Measurements from ENCODE around the gene WDR18.

The WDR18 gene

DNA sequence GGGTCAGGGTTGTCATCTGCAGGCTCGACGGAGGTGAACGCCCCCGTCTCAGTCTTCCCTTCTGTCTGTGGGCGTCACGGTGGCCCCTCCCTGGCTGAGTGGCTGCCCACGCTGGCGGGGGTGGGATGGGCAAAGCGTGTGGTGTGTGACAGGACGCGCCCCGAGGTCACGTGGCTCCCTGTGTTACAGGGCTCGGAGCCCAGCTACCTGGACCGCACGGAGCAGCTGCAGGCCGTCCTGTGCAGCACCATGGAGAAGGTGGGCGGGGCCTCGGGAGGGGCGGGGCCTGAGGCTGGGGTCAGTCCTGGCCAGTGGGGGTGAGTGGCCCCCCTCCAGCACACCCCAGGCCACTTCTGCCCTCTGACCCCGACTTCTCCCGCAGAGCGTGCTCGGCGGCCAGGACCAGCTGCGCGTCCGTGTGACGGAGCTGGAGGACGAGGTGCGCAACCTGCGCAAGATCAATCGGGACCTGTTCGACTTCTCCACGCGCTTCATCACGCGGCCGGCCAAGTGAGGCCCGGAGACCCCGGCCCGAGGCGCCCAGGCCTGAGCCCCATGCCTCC, 9.8 kb downstream of the WDR18 start:
- no peak for DNase-seq

DNA sequence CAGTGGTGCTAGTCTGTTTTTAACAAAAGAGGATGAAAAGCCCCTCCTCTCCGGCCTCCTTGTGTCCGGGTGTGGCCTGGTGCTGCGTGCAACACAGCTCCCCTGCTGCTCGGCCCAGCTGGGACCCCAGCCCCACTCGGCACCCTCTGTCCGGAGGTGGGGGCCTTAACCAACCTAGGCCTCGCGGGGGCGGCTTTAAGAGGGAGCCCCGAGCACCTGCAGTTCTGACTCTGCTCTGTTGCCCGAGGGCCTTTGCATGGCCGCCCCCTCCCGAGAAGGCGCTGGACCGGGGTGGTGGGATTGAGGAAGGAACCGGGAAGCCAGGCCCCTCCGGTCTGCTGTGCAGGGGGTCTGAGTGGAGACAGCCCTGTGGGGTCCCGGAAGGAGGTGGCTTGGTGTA, 10.4 kb downstream of the WDR18 start:
- no peak for DNase-seq

DNA sequence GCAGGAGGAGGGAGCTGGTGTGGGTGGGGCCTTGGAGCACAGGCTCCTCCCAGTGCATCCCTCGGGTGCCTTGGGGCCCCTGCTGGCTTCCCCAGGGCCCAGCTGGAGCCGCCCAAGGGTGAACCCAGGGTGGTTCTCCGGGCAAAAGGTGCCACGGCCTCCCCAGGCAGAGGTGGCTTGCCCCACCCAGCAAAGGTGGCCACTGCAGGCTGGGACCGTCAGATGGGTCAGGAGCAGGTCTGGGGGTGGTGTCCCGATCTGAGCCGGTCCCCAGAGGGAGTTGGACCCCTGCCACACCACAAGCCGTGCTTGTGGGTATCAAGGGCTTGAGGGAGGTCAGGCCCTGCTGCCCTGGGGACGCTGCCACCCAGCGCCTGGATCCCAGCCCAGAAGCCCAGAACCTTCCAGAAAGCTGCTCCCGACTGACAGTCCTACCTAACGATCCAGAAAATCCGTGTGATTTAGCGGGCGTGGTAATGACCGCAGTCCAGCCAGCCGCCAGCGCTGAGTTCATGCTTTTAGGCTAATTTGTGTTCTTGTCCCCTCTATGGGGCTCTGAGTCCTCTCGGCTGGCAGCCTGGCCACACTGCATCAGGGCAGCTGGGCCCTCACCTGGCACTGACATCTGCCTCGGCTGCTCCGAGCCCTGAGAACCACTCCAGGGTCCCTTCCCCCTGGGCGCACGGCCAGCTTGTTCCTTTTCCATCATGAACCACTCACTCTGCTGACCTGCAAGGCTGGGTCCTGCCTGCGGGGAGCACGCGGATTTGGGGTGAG, 11.1 kb downstream of the WDR18 start:
- no peak for DNase-seq

DNA sequence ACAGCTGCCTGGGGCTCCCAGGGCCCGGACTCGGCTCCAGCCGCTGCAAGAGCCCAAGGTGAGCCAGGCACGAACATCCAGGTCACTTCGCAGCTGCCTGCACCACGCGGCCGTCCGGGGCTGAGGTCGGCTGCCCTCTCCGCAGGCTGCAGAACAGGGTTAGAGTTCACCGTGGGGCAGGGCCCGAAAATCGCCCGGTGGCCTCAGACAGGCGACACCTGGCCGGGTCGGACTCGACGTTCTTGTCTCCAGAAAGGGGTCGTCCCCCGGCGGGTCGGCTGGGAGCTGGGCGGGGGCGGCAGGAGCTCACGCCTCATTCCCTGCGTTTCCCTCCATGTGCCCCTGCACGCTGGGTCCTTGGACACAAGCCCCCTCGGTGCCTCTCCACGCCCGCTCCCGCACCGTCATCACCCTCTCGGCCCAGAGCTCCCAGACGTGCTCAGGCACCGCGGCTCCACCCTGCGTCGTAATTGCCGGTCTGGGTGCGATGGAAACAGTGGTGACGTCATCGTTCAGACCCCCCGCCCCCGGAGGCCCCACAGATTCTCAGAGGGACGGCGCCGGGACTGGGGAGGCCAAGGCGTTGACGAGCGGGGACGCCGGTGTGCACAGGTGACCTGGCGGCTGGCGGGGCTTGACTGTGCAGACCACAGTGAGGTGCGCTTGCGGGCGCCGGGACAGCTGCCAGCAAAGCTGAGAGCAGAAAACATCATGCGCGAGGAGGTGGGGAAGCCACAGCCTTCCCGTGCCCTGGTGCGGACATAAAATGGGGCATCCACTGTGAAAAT, 12.1 kb downstream of the WDR18 start:
- no peak for DNase-seq

DNA sequence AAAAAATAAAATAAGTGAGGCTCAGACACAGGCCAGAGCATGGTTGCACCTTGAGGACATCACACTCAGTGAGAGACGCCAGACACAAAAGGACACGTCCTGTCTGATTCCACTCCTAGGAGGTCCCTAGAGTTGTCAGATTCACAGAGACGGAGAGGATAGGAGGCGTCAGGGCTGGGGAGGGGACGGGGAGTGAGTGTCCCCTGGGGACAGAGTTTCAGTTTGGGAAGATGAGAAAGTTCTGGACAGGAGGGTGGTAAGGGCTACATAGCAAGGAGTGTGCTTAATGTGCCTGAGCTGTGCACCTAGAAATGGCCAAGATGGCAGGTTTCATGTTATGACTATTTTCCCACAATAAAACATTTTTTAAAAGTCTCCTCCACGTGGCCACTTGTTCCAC, 13.9 kb downstream of the WDR18 start:
- no peak for DNase-seq

DNA sequence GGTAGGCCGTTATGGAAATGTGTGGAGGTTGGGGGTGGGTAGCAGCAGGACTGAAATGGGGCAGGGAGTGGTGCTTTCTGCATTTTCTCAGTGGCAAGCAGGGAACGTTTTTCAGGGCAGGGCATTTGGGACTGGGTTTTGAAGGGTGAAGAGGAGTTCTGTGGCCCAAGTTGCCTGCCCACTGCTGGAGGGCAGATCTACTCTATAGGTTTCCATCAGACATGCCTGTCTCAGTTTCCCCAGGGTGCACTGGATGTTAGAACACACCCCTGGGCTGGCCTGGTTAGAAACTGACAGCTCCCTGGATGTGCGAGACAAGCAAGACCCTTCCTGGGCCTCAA, 15.2 kb downstream of the WDR18 start:
- DNase-seq = no peak

DNA sequence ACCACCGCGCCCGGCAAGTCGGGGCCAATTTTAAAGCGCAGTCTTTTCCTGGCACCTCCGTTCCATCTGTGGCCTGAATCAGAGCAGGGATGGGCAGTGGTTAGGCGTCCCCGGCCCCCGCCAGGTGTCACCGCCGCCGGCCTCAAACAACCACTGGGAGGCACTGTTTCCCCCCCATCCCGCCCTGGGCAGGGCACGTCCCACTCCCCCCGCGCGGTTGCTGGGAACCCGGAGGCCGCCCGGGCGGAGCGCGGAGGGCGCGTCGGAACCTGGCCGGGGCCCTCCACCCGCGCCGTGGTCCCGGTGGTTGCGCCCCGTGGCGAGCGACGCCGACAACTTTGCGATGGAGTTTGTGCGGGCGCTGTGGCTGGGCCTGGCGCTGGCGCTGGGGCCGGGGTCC, 15.9 kb downstream of the WDR18 start, which contains the start of gene GRIN3B:
TSS of gene GRIN3B (plus strand) at position 325 of the 400 bp plus-strand sequence. CDS start at position 344, 19 bp downstream.
- no peak for DNase-seq

DNA sequence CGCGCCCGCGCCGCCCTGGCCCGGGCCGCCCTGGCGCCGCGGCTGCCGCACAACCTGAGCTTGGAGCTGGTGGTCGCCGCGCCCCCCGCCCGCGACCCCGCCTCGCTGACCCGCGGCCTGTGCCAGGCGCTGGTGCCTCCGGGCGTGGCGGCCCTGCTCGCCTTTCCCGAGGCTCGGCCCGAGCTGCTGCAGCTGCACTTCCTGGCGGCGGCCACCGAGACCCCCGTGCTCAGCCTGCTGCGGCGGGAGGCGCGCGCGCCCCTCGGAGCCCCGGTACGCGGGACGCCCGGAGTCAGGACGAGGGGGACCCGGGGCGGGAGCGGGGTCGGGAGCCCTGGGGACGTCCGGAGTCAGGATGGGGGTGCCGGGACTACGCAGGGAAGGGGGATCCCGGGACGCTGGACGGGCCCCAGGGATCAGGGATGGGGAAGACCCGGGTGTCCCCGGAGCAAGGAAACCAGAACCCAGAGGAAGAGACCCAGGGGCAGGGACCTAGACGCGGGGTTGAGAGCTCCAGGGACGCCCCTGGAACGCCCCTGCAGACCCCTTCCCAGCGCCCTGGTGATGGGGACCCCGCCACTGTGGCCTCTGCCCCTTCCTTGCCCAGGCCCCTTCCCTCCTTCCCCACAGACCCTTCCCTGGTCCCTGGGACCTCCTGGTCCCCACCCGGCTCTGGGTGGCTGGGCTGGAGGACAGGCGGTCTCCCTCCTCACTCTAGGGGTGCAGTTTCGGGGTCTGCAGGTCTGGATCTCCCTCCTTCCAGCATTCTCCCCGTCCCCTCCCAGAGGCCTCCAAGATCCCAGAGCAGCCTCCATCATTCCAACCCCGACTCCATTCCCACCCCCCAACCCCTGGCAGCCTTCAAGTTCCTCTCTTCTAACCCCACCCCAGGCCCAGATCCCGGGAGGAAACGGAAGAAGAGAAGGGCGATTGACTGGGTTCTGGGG, 16.7 kb downstream of the WDR18 start:
- DNase-seq = no peak

DNA sequence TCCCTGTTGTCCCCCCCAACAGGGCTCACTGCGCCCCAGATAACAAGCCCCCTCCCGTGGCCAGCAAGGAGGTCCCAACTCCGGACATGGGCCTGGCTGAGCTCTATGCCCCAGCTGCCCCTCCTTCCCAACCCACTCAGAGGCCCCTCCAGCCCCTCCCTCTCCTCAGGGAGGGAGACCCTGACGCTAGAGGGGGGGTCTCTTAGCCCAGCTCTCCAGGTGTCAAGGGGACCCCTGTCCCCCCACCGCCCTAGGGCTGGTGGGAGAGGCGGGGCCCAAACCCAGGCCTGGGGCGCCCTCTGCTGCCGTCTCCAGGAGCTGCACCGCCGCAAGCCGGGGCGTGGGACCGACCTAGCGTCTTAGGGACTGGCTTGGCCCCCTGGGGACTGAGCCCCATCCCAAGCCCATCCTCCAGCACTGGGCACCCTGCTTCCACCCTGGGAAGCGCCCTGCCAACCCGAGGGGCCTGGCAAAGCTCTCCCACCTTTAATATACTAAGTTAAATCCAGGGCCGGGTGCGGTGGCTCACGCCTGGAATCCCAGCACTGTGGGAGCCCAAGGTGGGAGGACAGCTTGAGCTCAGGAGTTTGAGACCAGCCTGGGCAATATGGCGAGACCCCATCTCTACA, 17.5 kb downstream of the WDR18 start:
- no peak for DNase-seq

DNA sequence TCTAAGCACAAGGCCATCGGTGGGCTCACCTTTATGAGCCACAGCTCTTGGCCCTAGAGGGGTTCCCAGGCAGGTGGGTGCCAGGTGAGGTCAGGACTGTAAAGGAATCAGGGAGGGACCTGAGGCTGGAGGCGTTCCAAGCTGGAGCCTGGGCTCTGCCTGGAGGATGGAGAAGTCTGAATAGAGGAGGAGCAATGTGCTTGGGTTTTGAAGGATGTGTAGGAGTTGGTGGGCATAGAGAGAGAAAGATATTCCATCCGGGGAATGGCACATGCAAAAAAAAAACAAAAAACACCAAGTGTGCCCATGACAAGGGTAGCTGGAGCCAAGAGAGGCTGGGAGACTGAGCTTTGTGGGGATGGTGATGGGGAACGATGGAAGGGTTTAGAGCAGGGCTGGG, 18.5 kb downstream of the WDR18 start:
- no peak for DNase-seq

DNA sequence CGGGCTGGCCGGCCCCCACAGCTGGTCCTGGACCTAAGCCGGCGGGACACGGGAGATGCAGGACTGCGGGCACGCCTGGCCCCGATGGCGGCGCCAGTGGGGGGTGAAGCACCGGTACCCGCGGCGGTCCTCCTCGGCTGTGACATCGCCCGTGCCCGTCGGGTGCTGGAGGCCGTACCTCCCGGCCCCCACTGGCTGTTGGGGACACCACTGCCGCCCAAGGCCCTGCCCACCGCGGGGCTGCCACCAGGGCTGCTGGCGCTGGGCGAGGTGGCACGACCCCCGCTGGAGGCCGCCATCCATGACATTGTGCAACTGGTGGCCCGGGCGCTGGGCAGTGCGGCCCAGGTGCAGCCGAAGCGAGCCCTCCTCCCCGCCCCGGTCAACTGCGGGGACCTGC, 19.1 kb downstream of the WDR18 start:
- no peak for DNase-seq

DNA sequence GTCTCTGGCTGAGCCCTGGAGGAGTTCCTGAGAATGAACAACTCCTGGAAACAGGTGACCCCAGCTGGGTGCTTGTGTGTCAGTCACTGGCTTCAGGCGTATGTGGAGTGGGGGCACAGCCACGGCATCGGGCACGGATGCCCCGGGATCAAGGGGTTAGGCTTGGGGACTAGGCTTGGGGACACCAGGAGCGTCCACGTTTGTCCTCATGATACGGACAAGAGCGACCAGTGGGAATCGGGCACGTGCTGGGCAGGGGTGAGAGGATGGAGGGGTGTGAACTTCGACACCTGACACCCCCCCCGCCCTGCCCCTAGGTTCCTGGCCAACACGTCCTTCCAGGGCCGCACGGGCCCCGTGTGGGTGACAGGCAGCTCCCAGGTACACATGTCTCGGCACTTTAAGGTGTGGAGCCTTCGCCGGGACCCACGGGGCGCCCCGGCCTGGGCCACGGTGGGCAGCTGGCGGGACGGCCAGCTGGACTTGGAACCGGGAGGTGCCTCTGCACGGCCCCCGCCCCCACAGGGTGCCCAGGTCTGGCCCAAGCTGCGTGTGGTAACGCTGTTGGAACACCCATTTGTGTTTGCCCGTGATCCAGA, 20.2 kb downstream of the WDR18 start:
- DNase-seq = no peak

DNA sequence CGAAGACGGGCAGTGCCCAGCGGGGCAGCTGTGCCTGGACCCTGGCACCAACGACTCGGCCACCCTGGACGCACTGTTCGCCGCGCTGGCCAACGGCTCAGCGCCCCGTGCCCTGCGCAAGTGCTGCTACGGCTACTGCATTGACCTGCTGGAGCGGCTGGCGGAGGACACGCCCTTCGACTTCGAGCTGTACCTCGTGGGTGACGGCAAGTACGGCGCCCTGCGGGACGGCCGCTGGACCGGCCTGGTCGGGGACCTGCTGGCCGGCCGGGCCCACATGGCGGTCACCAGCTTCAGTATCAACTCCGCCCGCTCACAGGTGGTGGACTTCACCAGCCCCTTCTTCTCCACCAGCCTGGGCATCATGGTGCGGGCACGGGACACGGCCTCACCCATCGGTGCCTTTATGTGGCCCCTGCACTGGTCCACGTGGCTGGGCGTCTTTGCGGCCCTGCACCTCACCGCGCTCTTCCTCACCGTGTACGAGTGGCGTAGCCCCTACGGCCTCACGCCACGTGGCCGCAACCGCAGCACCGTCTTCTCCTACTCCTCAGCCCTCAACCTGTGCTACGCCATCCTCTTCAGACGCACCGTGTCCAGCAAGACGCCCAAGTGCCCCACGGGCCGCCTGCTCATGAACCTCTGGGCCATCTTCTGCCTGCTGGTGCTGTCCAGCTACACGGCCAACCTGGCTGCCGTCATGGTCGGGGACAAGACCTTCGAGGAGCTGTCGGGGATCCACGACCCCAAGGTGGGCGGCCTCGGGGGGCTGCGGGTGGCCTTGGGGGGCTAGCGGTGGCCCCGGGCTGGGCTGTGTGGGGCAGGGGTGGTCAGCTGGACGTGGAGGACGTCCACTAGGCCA, 20.9 kb downstream of the WDR18 start:
- no peak for DNase-seq

DNA sequence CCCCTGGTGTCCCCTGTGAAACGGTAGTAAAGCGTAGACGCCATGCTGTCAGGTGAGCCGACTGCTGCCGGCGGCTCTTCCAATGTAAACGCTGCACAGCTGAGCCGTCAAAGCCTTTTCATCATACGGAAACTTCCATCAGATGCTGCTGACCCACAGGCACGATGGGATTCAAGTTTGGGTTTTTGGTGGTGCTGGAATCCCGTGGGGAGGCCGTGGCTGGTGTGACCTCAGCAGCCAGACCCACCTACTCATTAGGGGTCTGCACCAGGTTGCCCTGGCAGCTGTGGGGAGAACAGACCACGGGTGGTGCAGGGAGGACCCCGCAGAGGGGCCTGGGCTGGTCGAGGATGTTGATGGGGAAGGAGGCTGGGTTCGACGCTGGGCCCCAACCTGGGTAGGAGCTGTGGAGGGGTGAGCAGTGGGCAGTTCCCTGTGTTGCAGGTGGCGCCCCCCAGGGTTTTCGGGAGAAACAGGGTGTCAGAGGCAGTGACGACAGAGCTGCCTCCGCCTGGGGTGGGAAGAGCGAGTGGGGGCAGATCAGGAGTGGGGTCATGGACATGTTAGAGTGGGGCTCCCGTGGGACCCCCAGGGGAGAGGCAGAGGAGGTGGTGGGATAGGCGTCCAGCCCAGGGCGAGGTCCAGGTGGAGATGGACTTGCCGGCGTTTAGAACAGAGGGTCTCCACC, 22.7 kb downstream of the WDR18 start:
- DNase-seq = no peak

DNA sequence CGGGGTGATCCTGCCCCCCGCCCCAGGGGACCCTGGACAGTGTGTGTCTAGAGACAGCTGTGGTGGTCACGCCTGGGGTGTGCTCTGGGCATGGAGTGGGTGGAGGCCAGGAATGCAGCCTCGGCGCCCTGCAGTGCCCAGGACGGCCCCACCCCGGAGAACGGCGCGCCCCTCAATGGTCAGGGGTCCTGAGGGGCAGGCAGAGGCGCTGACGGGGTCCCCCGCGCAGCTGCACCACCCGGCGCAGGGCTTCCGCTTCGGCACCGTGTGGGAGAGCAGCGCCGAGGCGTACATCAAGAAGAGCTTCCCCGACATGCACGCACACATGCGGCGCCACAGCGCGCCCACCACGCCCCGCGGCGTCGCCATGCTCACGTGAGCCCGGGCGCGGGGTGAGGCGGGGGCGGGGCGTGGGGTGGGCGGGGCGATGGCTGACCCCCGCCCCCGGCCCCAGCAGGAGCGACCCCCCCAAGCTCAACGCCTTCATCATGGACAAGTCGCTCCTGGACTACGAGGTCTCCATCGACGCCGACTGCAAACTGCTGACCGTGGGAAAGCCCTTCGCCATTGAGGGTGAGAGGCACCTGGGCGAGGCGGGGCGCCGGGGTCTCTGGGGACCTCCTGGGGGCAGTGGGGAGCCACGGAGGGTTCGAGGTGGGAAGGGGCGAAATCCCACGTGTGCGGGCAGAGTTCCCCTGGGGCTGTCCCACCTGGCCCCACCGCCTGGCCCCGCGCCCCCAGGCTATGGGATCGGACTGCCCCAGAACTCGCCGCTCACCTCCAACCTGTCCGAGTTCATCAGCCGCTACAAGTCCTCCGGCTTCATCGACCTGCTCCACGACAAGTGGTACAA, 23.5 kb downstream of the WDR18 start:
- DNase-seq = no peak

DNA sequence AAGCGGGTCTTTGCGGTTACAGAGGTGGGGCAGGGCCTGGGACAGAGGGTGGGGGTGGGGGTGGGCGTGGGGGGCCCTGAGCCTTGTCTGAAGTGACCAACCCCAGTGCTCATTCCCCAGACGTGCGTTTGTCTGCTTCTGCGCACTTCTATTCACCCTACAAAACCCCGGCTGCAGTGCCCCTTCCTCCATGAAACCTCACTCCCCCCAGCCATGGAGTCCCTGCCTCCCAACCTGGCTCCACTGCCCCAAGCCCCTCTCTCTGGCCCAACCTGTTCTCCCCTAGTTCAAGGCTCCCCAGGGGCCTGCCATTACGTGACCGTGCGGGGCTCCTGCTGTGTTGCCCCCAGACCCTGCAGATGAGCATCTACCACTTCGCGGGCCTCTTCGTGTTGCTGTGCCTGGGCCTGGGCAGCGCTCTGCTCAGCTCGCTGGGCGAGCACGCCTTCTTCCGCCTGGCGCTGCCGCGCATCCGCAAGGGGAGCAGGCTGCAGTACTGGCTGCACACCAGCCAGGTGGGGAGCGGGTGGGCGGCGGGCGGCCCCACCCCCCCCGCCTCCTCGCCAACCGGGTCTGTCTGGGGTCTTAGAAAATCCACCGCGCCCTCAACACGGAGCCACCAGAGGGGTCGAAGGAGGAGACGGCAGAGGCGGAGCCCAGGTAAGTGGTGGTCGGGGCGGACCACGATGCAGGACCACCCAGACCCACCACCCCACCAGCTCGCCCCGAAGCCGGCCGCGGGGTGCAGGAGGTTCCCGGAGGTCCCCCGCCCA, 24.3 kb downstream of the WDR18 start:
- DNase-seq = no peak

DNA sequence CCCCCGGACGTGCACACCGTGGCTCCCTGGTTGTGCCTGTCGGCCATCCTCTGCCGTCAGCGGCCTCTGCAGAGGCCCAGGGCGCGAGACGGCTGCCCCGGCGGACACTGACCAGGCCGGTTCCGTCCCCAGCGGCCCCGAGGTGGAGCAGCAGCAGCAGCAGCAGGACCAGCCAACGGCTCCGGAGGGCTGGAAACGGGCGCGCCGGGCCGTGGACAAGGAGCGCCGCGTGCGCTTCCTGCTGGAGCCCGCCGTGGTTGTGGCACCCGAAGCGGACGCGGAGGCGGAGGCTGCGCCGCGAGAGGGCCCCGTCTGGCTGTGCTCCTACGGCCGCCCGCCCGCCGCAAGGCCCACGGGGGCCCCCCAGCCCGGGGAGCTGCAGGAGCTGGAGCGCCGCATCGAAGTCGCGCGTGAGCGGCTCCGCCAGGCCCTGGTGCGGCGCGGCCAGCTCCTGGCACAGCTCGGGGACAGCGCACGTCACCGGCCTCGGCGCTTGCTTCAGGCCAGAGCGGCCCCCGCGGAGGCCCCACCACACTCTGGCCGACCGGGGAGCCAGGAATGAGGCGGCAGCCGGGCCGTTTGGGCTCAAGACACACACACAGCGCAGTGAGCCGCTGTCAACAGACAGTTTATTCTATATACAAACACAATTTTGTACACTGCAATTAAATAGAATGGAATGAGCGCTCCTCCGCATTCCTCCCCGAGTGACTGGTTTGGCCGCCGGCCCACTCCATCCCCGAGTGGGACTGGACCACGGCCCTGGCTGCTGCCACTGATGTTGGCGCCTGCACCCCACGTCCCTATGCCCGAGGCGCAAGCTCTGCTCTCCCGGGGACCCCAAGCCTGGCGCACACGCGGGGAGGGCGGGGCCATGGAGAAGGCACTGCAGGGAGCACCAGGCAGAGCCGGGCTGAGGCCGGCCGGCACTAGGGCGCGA, 25.2 kb downstream of the WDR18 start:
- no peak for DNase-seq
